HG03378 (cell line): ENCODE data around the gene SHF.

Experiments
- ATAC-seq: cut with Tn5 transposase; IDR thresholded peaks from one replicate; pipeline ENCODE4 v1.9.1; 2021; ENCODE audit warnings: mild to moderate bottlenecking, moderate library complexity; ENCODE audit not compliant: unreplicated experiment

The SHF gene

GRCh38 chr15:45174069-45174468 lies 13.7 kb downstream of the SHF start:
- ATAC-seq: no peak

- no peak for ATAC-seq
Measured at GRCh38 chr15:45171912-45172311, 15.9 kb downstream of the SHF start.

- no peak for ATAC-seq
Measured at GRCh38 chr15:45169608-45170480, 17.9 kb downstream of the SHF start.

- ATAC-seq: no peak
Measured at GRCh38 chr15:45168751-45169551, 18.8 kb downstream of the SHF start.

- ATAC-seq: no peak
Measured at GRCh38 chr15:45168286-45168685, 19.5 kb downstream of the SHF start.

GRCh38 chr15:45167631-45168205 lies 20.0 kb downstream of the SHF start:
- ATAC-seq: no peak

GRCh38 chr15:45166834-45167630 lies 20.7 kb downstream of the SHF start:
- ATAC-seq: peak; percentile 88

- ATAC-seq: no peak
Measured at GRCh38 chr15:45165536-45165935, 22.2 kb downstream of the SHF start.

- ATAC-seq: no peak
Measured at GRCh38 chr15:45164914-45165313, 22.9 kb downstream of the SHF start.

- ATAC-seq: no peak
Measured at GRCh38 chr15:45163508-45163856, 24.3 kb downstream of the SHF start.

GRCh38 chr15:45162771-45163507 lies 24.8 kb downstream of the SHF start:
- peak; percentile 40 for ATAC-seq

GRCh38 chr15:45161666-45162065 lies 26.1 kb downstream of the SHF start:
- no peak for ATAC-seq

GRCh38 chr15:45157974-45158373 lies 29.8 kb downstream of the SHF start:
- ATAC-seq: no peak

GRCh38 chr15:45156744-45157455 lies 30.9 kb downstream of the SHF start:
- ATAC-seq: no peak

- no peak for ATAC-seq
Measured at GRCh38 chr15:45155739-45156138, 32.0 kb downstream of the SHF start.

- no peak for ATAC-seq
Measured at GRCh38 chr15:45151998-45152828, 35.6 kb downstream of the SHF start.

- ATAC-seq: no peak
Measured at GRCh38 chr15:45150997-45151396, 36.8 kb downstream of the SHF start.

- no peak for ATAC-seq
Measured at GRCh38 chr15:45150481-45150880, 37.3 kb downstream of the SHF start.

- ATAC-seq: no peak
Measured at GRCh38 chr15:45149060-45149459, 38.7 kb downstream of the SHF start.
